Coronary artery (tissue), 2 donors: ENCODE results near the gene PLXNA4.

Experiments
- DNase-seq: peaks from one replicate; pipeline ENCODE4 v3.0.0-alpha.2; 2017; ENCODE audit warnings: low spot score
- H3K27ac ChIP-seq, 2 donors: fragments of 200-600 bp; sonication (generic); one replicate each; pipeline ENCODE4 v1.5.1; 2016 to 2019
- H3K4me3 ChIP-seq: fragments of 200-600 bp; sonication (generic); 2 replicates; pipeline ENCODE4 v1.5.1; 2016; ENCODE audit warnings: mild to moderate bottlenecking, moderate library complexity
- TF ChIP-seq, protein P1 (sequence below): fragments of 200-600 bp; sonication (generic); IDR thresholded peaks from one replicate; pipeline ENCODE4 v1.5.1; 2019; ENCODE audit warnings: antibody characterized with exemption

Gene PLXNA4

DNA sequence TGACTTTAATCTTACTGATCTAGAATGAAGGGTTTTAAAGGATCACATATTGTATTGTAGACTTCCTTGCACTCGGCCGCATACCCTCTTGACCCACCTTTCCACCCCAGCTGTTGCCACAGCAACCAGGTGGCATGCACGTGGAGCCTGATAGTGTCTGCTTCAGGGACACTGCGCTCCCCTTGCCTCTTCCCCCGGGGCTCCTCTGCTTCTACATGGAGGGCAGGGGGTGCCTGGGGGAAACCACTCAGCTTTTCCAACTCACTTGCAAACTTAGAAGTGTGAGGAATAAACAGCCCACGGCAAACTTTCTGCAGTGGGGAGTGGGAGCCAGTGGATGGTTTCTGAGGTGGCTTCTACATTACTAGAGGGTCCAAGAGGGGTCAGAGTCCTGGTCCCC, 458.6 kb downstream of the PLXNA4 start:
- no peak for DNase-seq
- Histone ChIP-seq H3K27ac (no peak overlapping the region), H3K4me3 (no peak overlapping the region)
- TF ChIP-seq, protein P1, sequence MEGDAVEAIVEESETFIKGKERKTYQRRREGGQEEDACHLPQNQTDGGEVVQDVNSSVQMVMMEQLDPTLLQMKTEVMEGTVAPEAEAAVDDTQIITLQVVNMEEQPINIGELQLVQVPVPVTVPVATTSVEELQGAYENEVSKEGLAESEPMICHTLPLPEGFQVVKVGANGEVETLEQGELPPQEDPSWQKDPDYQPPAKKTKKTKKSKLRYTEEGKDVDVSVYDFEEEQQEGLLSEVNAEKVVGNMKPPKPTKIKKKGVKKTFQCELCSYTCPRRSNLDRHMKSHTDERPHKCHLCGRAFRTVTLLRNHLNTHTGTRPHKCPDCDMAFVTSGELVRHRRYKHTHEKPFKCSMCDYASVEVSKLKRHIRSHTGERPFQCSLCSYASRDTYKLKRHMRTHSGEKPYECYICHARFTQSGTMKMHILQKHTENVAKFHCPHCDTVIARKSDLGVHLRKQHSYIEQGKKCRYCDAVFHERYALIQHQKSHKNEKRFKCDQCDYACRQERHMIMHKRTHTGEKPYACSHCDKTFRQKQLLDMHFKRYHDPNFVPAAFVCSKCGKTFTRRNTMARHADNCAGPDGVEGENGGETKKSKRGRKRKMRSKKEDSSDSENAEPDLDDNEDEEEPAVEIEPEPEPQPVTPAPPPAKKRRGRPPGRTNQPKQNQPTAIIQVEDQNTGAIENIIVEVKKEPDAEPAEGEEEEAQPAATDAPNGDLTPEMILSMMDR: no peak

DNA sequence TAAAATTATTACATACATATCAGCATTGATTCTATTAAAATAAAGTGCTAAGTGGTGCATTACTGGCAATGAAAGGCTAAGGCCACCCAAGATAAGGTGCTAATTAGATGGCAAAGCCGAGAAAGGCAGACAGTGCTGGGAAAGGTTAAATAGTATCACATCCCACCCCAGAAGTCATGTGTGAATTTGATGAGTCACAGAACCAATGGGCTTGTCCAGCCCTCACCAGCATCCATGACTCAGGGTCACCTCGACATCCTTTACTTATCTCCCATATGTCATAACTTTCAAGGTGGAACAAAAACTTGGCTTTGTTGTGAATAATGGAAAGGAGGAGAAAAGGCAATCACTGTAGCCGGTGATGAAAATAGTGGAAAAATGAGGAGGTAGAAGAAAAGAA, 459.1 kb downstream of the PLXNA4 start:
- no peak for DNase-seq
- TF ChIP-seq, protein P1: no peak
- H3K27ac ChIP-seq: no peak overlapping the region
- H3K4me3 ChIP-seq: no peak overlapping the region

DNA sequence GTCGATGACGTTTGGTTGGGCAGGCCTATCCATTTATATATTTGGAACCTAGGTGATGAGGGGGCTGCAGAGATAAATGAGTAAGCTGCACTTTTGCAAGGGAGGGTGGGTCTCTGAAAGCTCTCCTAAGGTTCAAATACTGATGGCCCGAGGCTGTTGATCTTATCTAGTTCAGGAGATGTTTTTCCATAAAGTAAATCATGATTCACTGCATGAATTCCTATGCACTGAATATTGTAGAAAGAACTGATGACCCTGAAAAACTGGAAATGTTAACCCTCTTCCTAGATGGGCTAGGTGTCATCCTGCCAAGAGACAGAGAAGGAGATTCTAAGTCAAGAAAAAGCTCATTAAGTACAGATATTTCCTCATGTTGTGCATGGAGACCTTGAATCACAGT, 459.9 kb downstream of the PLXNA4 start:
- TF ChIP-seq, protein P1: no peak
- no peak overlapping the region for H3K27ac ChIP-seq

DNA sequence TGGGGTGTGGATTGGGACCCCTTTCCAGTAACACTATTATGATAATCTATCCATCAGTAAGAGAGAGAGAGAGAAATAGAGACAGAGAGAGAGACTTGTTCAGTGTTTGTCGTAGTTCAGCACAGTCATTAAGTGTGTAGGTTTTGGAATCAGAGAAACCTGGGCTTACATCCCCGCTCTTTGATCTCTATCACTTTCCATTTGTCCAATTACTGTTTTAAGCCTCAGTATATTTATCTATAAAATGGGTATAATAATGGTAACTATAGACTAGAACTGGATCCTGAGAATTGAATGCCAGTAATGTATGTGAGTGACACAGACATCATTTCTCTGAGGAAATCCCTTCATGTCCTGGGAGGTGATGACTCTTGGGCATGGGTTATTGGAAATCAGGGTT, 460.5 kb downstream of the PLXNA4 start:
- TF ChIP-seq, protein P1: no peak
- DNase-seq: no peak
- H3K4me3 ChIP-seq: no peak overlapping the region

More for the DNA sequence above, 459.9 kb downstream of the PLXNA4 start:
- no peak for DNase-seq
- no peak overlapping the region for H3K4me3 ChIP-seq

DNA sequence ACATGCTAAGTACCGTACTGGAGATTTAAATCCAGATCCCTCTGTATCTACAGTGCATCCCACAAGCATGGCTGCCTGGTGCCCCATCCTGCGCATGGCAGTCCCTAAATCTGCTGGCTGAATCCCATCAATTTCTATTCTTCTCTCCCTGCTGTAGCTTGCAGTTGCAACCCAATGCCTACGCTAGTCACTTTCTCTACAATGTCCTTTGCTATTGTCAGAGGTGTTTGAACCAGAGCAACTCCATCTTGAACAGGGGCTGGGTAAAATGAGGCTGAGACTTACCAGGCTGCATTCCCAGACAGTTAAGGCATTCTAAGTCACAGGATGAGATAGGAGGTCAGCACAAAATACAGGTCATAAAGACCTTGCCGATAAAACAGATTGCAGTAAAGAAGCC, 461.2 kb downstream of the PLXNA4 start:
- no peak for DNase-seq
- TF ChIP-seq, protein P1: no peak
- Histone ChIP-seq H3K27ac (no peak overlapping the region), H3K4me3 (no peak overlapping the region)

More for the DNA sequence above, 460.5 kb downstream of the PLXNA4 start:
- H3K27ac ChIP-seq: no peak overlapping the region

DNA sequence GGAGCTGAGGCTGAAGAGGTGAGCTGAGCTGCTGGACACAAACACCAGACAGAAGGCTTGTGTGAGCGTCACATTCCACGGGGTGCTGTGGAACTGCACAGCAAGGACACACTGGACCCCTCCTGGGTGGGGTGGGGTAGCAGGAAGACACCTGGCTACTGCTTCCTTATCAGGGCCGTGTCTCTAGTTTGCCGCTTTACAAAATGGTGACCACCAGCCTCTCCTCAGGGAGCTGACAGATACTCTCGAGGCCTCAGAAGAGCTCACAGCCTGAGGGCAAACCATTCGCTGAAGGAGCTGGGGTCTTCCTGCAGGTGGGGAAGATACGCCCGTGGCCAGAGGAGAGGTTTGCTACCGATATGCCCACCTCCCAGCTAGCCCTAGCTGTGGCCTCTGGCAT, 461.9 kb downstream of the PLXNA4 start:
- Histone ChIP-seq H3K27ac (no peak overlapping the region), H3K4me3 (no peak overlapping the region)
- TF ChIP-seq, protein P1: no peak
- DNase-seq: no peak

DNA sequence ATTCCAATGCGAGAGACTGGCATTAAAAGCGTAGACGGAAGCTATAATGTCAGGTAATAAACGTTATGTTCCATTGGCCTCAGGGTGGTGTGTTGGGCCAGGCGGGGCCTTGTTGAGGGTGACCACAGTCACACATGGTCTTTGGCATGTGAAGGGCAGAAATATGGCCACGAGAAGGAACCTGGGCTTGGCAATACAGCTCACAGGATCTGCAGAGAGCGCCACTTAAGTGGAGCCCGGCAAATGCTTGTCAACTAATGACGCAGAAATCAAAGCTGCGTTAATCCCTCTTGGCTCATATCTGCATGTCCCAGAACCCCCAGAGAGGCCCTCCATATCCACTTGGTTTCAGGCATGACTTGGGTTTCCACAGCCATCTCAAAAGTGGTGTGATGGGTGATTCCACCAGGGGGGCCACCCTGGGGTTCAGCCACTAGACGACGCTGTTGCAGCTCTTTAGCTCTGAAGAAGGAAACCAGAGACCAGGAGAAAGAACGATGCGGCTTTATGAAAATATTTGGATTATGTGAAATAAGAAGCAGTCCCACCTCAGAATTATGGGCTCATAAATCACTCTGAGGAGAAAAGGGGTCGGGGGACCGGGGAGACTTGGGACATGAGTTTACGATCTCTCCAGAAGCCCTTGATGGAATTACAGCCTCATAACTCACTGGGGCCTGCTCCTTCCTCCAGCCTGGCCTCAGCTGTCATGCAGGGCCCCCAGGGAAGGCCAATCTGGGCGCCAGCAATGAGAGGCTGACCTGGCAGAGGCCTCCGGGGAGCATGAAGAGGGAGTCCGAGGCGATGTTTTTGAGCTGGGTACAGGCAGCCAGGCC, 462.5 kb downstream of the PLXNA4 start:
- TF ChIP-seq, protein P1: no peak
- DNase-seq: peak; percentile 36
- H3K27ac ChIP-seq: no peak overlapping the region
- no peak overlapping the region for H3K4me3 ChIP-seq
